Measurements from ENCODE around the gene KCNQ5.

The KCNQ5 gene

GRCh38 chr6:72863131-72863530, 241.3 kb downstream of the KCNQ5 start:
- Histone ChIP-seq H3K4me1 (peaks cover 0 to 63% (median 47%) of the 10 kb centered on the region in 4 donors), H3K27me3 (no peaks in the 10 kb centered on the region), H3K9me3 (no peaks in the 10 kb centered on the region), H3K4me3 (no peak overlapping the region), H3K27ac (peak overlapping the region; percentile 34 to 70), H3K36me3 (no peaks in the 10 kb centered on the region)
- TF ChIP-seq CTCF (IDR thresholded peaks at IDR 0.05) = no peak
- intact Hi-C loops (cut with DNase I; ENCODE audit: low total_unique reads) = no loop called here
- no peak for DNase-seq

- Histone ChIP-seq H3K4me3 (no peak overlapping the region), H3K27ac (peak overlapping the region; percentile 15 to 33), H3K4me1 (peaks cover 0 to 61% (median 47%) of the 10 kb centered on the region in 4 donors), H3K27me3 (no peaks in the 10 kb centered on the region), H3K9me3 (no peaks in the 10 kb centered on the region), H3K36me3 (no peaks in the 10 kb centered on the region)
- no peak for DNase-seq
- TF ChIP-seq CTCF (IDR thresholded peaks at IDR 0.05) = no peak
- intact Hi-C loops (cut with DNase I; ENCODE audit: low total_unique reads) = no loop called here
Measured at GRCh38 chr6:72864236-72864635, 242.4 kb downstream of the KCNQ5 start.

GRCh38 chr6:72864799-72865198, 242.9 kb downstream of the KCNQ5 start:
- DNase-seq = no peak
- H3K27ac ChIP-seq = peak overlapping the region; percentile 33 to 44

GRCh38 chr6:72865467-72865866, 243.6 kb downstream of the KCNQ5 start:
- no peak for DNase-seq
- no peak overlapping the region for H3K4me3 ChIP-seq
- no peaks in the 10 kb centered on the region for H3K27me3 ChIP-seq
- H3K4me1 ChIP-seq = peaks cover 0 to 59% (median 47%) of the 10 kb centered on the region in 4 donors
- intact Hi-C loops (cut with DNase I; ENCODE audit: low total_unique reads) = no loop called here
- no peaks in the 10 kb centered on the region for H3K36me3 ChIP-seq
- H3K27ac ChIP-seq = peak overlapping the region; percentile 33 to 44
- TF ChIP-seq CTCF (IDR thresholded peaks at IDR 0.05) = no peak
- no peaks in the 10 kb centered on the region for H3K9me3 ChIP-seq

More at GRCh38 chr6:72864799-72865198, 242.9 kb downstream of the KCNQ5 start:
- H3K4me1 ChIP-seq = peaks cover 0 to 61% (median 47%) of the 10 kb centered on the region in 4 donors
- H3K36me3 ChIP-seq = no peaks in the 10 kb centered on the region
- no peak overlapping the region for H3K4me3 ChIP-seq
- no peaks in the 10 kb centered on the region for H3K27me3 ChIP-seq
- intact Hi-C loops (cut with DNase I; ENCODE audit: low total_unique reads) = no loop called here
- no peak for TF ChIP-seq CTCF (IDR thresholded peaks at IDR 0.05)
- H3K9me3 ChIP-seq = no peaks in the 10 kb centered on the region

GRCh38 chr6:72869621-72870020, 247.8 kb downstream of the KCNQ5 start:
- no peak for TF ChIP-seq CTCF (IDR thresholded peaks at IDR 0.05)
- H3K4me3 ChIP-seq = no peak overlapping the region

GRCh38 chr6:72873433-72873832, 251.6 kb downstream of the KCNQ5 start:
- no peaks in the 10 kb centered on the region for H3K4me1 ChIP-seq
- no peak for DNase-seq
- H3K27me3 ChIP-seq = no peaks in the 10 kb centered on the region
- intact Hi-C loops (cut with DNase I; ENCODE audit: low total_unique reads) = no loop called here
- TF ChIP-seq CTCF (IDR thresholded peaks at IDR 0.05) = no peak
- no peaks in the 10 kb centered on the region for H3K9me3 ChIP-seq
- H3K27ac ChIP-seq = no peak overlapping the region
- no peak overlapping the region for H3K4me3 ChIP-seq
- H3K36me3 ChIP-seq = no peaks in the 10 kb centered on the region

More at GRCh38 chr6:72869621-72870020, 247.8 kb downstream of the KCNQ5 start:
- DNase-seq = no peak
- Histone ChIP-seq H3K27ac (no peak overlapping the region), H3K36me3 (no peaks in the 10 kb centered on the region), H3K27me3 (no peaks in the 10 kb centered on the region), H3K9me3 (no peaks in the 10 kb centered on the region), H3K4me1 (peaks cover 0 to 18% (median 10%) of the 10 kb centered on the region in 4 donors)
- intact Hi-C loops (cut with DNase I; ENCODE audit: low total_unique reads) = no loop called here
